ENCODE data around the gene RMP24.

Gene RMP24

DNA sequence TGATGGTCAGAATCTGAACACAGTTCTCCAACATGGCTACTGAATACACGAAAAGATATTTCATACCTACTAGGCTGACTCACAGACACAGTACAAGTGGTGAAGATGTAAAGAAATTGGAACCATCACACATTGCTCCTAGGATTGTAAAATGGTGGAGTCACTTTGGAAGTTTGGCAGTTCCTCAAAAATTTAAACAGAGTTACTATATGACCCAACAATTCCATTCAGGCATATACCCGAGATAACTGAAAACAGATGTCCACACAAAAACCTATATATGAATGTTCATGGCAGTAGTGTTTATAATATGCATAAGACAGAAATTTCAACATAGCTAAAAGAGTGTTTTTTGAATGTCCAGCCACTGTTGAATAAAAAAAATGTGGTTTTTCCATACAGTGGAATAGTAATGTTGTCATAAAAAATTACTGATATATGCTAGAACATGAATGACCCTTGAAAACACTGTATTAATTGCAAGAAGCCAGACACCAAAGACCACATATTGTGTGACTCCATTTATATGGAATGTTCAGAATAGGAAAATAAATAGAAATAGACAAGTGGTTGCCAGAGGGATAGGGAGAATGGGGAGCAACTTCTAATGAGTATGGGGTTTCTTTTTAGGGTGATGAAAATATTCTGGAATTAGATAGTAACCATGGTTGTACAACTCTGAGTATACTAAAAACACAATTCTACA is 10.1 kb downstream of the RMP24 start:
- FAIRE-seq, result no peak
- Histone ChIP-seq H3K4me1 (ENCODE audit: control insufficient read depth in 2 of 3, insufficient read depth in 2 of 3, low read depth in 1 of 3, low read length in 3 of 3) (no peaks in the 10 kb centered on the region), H3K27me3 (ENCODE audit: control insufficient read depth, insufficient read depth, low read length) (no peaks in the 10 kb centered on the region), H3K36me3 (ENCODE audit: control insufficient read depth in 2 of 3, insufficient read depth in 3 of 3, low read length in 3 of 3) (peaks cover 8 to 30% (median 9%) of the 10 kb centered on the region in 3 donors), H3K27ac (ENCODE audit: low read depth in 2 of 2, low read length in 2 of 2) (no peak overlapping the region), H3K9me3 (ENCODE audit: control insufficient read depth in 2 of 3, insufficient read depth in 1 of 3, low read length in 3 of 3) (no peaks in the 10 kb centered on the region), H3K9ac (ENCODE audit: low read length in 3 of 3) (no peak overlapping the region), H3K4me3 (ENCODE audit: low read length in 3 of 3) (no peak overlapping the region)
- DNase-seq, result no peak
- intact Hi-C loops (cut with DNase I), result no loop called here
- TF ChIP-seq, protein P1, sequence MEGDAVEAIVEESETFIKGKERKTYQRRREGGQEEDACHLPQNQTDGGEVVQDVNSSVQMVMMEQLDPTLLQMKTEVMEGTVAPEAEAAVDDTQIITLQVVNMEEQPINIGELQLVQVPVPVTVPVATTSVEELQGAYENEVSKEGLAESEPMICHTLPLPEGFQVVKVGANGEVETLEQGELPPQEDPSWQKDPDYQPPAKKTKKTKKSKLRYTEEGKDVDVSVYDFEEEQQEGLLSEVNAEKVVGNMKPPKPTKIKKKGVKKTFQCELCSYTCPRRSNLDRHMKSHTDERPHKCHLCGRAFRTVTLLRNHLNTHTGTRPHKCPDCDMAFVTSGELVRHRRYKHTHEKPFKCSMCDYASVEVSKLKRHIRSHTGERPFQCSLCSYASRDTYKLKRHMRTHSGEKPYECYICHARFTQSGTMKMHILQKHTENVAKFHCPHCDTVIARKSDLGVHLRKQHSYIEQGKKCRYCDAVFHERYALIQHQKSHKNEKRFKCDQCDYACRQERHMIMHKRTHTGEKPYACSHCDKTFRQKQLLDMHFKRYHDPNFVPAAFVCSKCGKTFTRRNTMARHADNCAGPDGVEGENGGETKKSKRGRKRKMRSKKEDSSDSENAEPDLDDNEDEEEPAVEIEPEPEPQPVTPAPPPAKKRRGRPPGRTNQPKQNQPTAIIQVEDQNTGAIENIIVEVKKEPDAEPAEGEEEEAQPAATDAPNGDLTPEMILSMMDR (IDR thresholded peaks at IDR 0.05; ENCODE audit: borderline replicate concordance, extremely low read depth, insufficient read depth), result no peak

DNA sequence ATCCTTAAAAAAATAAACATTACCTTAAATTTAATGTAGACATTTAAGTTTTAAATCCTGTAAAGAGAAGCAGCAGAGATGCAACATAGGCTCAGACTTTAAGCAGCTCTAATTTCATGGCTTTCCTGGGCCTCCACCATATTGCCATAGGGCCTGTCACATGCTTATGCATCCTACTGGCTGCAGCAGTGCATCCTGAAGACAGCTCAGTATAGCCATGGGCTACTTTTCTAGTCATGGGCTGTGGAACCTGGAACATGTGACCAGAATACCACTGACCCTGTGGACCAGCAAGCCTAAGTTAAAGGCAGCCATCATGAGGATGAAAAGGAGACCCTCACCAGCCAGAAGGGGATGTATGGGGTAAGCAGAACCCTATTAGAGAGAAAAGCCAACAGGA is 10.7 kb downstream of the RMP24 start:
- TF ChIP-seq, protein P1 (IDR thresholded peaks at IDR 0.05; ENCODE audit: borderline replicate concordance, extremely low read depth, insufficient read depth), result no peak
- Histone ChIP-seq H3K27ac (ENCODE audit: low read depth in 2 of 2, low read length in 2 of 2) (no peak overlapping the region), H3K9me3 (ENCODE audit: control insufficient read depth in 2 of 3, insufficient read depth in 1 of 3, low read length in 3 of 3) (no peaks in the 10 kb centered on the region), H3K4me1 (ENCODE audit: control insufficient read depth in 2 of 3, insufficient read depth in 2 of 3, low read depth in 1 of 3, low read length in 3 of 3) (no peaks in the 10 kb centered on the region), H3K4me3 (ENCODE audit: low read length in 3 of 3) (no peak overlapping the region), H3K27me3 (ENCODE audit: control insufficient read depth, insufficient read depth, low read length) (no peaks in the 10 kb centered on the region), H3K9ac (ENCODE audit: low read length in 3 of 3) (no peak overlapping the region), H3K36me3 (ENCODE audit: control insufficient read depth in 2 of 3, insufficient read depth in 3 of 3, low read length in 3 of 3) (peaks cover 3 to 26% (median 6%) of the 10 kb centered on the region in 3 donors)
- intact Hi-C loops (cut with DNase I), result no loop called here
- FAIRE-seq, result no peak
- no peak for DNase-seq

- DNase-seq (no peak), FAIRE-seq (no peak)
- Histone ChIP-seq H3K9me3 (ENCODE audit: control insufficient read depth in 2 of 3, insufficient read depth in 1 of 3, low read length in 3 of 3) (no peaks in the 10 kb centered on the region), H3K36me3 (ENCODE audit: control insufficient read depth in 2 of 3, insufficient read depth in 3 of 3, low read length in 3 of 3) (peaks cover 6 to 26% (median 6%) of the 10 kb centered on the region in 3 donors), H3K27me3 (ENCODE audit: control insufficient read depth, insufficient read depth, low read length) (no peaks in the 10 kb centered on the region), H3K9ac (ENCODE audit: low read length in 3 of 3) (no peak overlapping the region), H3K27ac (ENCODE audit: low read depth in 2 of 2, low read length in 2 of 2) (no peak overlapping the region), H3K4me1 (ENCODE audit: control insufficient read depth in 2 of 3, insufficient read depth in 2 of 3, low read depth in 1 of 3, low read length in 3 of 3) (no peaks in the 10 kb centered on the region), H3K4me3 (ENCODE audit: low read length in 3 of 3) (no peak overlapping the region)
- intact Hi-C loops (cut with DNase I), result no loop called here
- TF ChIP-seq, protein P1 (IDR thresholded peaks at IDR 0.05; ENCODE audit: borderline replicate concordance, extremely low read depth, insufficient read depth), result no peak
Measured at GRCh38 chr18:35983818-35984217, 11.3 kb downstream of the RMP24 start.
